ENCODE data around the gene INTS2.
"Not testable (repeated sequence)": the region's sequence is repeated elsewhere in the genome, so short reads cannot be mapped to it uniquely, and the experiment has no call there.

INTS2 gene

DNA sequence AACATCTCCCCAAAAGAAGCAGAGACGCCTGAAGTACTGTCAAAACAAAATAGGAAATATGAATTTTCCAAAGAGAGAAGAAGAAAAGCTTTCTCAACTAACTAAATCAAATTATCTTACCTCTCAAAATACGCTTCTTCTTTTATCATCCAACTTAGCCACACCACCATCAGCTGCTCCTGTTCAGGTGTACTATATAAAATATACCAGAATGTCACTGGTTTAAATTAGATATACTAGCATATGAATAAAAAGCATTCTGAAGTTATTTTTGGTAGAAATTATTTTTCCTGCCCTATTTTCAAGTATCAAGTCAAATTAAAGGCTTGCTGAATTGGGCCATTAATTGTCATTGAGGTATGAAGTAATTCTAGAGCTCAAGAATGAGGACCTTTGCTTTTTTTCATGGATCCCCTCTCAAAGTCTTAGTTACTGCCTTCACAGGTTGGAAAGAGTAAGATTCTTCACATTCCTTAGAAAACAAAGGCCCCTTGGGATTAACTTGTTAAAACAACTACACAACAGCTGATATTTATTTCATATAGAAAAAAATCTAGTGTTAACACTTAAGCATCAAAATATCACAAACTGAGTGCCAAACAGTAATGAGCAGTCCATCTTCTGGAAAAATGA, 30.1 kb downstream of the INTS2 start:
- no peak for DNase-seq (ENCODE audit: low read depth in 2 of 2)

- no peak for DNase-seq (ENCODE audit: low read depth in 2 of 2)
Observed at GRCh38 chr17:61895391-61895790, 32.4 kb downstream of the INTS2 start.

DNA sequence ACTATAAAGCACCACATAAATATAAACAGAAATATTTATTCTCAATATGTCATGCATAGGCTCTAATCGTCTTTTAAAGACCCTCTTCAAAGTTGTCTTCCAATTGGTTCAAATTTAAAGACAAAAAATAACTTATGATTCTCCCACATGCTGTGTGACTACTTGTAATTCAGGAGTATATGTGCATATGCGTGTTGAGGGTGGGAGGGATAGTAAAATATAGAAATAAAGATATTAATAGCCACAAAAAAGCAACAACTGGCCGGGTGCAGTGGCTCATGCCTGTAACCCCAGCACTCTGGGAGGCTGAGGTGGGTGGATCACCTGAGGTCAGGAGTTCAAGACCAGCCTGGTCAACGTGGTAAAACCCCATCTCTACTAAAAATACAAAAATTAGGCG, 33.5 kb downstream of the INTS2 start:
- not testable (repeated sequence) for DNase-seq (ENCODE audit: low read depth in 2 of 2)

DNA sequence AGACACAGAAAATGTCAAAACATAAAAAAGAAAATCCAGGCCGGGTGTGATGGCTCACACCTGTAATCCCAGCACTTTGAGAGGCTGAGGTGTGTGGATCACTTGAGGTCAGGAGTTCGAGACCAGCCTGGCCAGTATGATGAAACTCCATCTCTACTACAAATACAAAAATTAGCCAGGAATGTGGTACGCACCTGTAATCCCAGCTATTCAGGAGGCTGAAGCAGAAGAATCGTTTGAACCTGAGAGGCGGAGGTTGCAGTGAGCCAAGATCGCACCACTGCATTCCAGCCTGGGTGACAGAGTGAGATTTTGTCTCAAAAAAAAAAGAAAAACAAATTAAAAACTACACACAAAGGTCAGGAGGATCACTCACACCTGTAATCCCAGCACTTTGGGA, 40.0 kb downstream of the INTS2 start:
- not testable (repeated sequence) for DNase-seq (ENCODE audit: low read depth in 2 of 2)

GRCh38 chr17:61885865-61886264, 41.9 kb downstream of the INTS2 start:
- DNase-seq (ENCODE audit: low read depth in 2 of 2): not testable (repeated sequence)

GRCh38 chr17:61884864-61885263, 42.9 kb downstream of the INTS2 start:
- DNase-seq (ENCODE audit: low read depth in 2 of 2): no peak

DNA sequence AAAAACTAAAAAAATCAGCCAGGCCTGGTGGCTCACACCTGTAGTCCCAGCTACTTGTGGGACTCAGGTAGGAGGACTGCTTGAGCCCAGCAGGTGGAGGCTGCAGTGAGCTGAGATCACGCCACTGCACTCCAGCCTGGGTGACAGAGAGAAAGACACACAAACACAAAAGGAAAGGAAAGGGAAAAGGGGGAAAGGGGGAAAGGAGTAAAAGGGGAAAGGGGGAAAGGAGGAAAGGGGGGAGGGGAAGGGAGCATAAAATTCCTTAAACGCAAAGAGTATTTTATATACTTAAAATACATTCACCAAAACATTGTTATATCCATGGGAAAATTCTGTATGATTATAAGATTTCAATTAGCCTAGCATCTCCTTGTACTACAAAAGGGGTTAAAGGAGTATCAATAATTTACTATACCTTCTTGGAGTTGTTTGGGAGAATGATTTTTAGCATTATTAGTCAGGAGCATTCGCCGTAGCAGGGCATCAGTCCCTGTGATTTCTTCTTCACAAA, 47.1 kb downstream of the INTS2 start:
- no peak for DNase-seq (ENCODE audit: low read depth in 2 of 2)

DNA sequence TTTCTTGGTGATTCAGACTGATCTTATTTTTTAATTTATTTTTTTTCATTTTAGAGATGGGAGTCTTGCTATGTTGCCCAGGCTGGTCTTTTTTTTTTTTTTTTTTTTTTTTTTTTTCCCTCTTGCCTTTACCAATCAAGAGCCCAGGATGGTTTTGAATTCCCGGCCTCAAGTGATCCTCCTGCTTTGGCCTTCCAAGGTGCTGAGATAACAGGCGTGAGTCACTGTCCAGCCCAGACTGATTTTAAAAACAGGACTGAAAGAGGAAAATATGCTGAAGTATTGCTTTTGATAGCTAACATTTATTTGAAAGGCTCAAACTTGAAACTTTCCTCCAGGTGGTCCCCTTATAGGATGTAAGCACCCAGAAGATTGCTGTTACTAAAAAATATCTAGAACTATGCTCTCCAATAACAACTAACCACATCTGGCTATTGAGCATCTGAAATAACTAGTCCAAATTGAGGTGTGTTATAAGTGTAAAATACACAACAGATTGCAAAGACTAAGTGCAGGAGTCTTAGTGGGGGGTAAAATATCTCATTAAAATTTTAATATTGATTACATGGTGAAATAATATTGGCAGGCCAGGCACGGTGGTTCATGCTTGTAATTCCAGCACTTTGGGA, 48.7 kb downstream of the INTS2 start:
- no peak for DNase-seq (ENCODE audit: low read depth in 2 of 2)

DNA sequence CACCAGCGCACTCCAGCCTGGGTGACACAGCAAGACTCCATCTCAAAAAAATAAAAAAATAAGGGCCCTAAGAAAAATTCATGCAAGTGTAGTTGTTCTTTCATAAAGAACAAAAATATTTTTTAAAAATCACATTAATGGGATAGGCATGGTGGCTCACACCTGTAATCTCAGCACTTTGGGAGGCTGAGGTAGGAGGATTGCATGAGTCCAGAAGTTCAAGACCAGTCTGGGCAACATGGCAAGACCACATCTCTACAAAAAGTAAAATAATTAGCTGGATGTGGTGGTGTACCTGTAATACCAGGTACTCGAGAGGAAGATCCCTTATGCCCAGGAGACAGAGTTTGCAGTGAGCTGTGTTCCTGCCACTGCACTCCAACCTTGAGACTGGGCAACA, 49.3 kb downstream of the INTS2 start:
- DNase-seq (ENCODE audit: low read depth in 2 of 2): no peak

DNA sequence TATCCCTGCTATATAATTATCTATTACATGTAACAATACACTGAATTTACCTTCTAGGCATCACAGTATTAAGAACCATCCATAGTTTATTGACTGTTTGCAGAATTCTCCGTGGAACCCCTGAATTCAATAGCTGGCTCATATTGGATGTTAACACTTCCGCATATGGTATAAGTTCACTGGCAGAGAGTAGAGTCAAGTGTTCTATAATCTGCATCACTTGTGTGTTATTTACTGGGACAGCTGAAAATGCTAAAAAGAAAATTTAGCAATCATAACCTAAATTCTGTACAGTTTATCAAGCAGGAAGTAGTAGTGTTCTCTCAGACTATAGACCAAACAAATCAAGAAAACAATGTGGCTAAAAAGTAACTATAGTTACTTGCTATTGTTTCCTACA, 49.9 kb downstream of the INTS2 start:
- no peak for DNase-seq (ENCODE audit: low read depth in 2 of 2)

- DNase-seq (ENCODE audit: low read depth in 2 of 2): no peak
Observed at GRCh38 chr17:61875804-61876203, 52.0 kb downstream of the INTS2 start.

- DNase-seq (ENCODE audit: low read depth in 2 of 2): no peak
Observed at GRCh38 chr17:61875285-61875684, 52.5 kb downstream of the INTS2 start.

- no peak for DNase-seq (ENCODE audit: low read depth in 2 of 2)
Observed at GRCh38 chr17:61874075-61874474, 53.7 kb downstream of the INTS2 start.

DNA sequence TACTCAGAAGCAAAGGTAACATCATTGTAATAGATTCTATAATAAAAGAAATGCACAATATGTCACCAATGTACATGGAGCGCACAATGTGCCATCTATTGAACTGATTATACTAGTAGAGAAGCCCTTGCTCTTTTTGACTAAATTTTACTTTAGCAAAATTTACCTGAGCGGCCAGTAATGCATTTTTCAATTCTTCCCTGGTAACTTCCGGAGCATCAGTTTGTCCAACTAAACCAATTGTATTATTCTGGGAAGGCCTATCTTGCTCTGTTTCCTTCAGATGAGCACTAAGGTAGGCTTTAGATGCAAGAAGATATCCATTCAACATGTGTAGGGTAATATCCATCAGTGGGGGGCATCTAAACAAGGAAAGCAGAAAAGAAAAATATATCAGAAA, 55.7 kb downstream of the INTS2 start:
- DNase-seq (ENCODE audit: low read depth in 2 of 2): no peak

GRCh38 chr17:61869138-61869537, 58.6 kb downstream of the INTS2 start:
- no peak for DNase-seq (ENCODE audit: low read depth in 2 of 2)

DNA sequence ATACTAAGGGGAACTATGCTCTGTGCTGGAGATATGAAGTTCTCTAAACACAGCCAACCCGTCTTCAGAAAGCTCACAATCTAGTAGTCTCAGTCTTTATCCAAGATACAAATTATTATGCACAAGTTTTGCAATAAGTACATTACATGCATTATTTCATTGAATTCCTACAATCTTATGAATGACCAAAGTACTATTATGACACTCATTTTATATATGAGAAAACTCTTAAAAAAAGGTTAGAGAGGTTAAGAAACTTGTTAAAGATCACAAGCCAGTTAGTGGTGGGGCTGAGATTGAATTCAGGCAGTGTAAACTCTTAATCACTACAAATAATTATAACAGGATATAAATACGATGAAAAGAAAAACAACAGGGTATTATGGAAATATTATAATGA, 59.7 kb downstream of the INTS2 start:
- DNase-seq (ENCODE audit: low read depth in 2 of 2): no peak

DNA sequence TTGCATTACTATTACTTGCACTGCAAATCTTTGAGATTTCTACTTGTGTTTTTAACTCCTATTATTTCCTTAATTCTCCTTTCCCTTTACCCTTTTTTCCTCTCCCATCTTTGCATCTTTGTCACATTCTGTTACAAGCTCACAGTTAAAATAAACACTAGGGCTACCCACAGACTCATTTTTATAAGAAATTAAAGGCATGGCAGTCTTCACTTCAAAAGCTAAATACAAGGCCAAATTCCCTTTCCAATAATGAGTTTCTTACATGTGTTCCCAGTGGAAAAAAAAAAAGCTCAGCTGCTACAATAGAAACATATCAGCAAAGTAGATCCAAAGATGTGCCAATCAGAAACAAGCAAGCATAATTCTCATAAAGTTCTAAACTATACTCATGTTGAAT, 60.7 kb downstream of the INTS2 start:
- DNase-seq (ENCODE audit: low read depth in 2 of 2): no peak

DNA sequence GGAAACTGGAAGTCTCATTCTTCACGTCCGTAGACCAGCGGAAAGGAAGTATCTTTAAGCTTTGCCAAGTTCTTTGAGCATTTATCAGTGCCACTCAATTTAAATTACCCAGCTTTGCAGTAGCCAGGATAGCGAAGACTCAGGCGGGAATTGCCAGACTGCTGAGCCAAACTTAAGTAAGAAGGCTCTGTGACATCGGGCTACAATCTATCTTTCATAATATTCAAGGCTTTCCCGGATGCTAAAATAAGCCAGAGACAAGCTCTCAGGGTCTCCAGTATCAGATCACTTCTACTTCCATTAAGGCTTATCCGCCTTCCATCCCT, 64.0 kb downstream of the INTS2 start:
- no peak for DNase-seq (ENCODE audit: low read depth in 2 of 2)

GRCh38 chr17:61862975-61863800, 64.6 kb downstream of the INTS2 start, which contains the start of gene BRIP1:
Gene BRIP1, minus strand, starts transcription at chr17:61863528. Its CDS starts 1,989 bp downstream, at chr17:61861539.
- DNase-seq (ENCODE audit: low read depth in 2 of 2): peak; percentile 85

DNA sequence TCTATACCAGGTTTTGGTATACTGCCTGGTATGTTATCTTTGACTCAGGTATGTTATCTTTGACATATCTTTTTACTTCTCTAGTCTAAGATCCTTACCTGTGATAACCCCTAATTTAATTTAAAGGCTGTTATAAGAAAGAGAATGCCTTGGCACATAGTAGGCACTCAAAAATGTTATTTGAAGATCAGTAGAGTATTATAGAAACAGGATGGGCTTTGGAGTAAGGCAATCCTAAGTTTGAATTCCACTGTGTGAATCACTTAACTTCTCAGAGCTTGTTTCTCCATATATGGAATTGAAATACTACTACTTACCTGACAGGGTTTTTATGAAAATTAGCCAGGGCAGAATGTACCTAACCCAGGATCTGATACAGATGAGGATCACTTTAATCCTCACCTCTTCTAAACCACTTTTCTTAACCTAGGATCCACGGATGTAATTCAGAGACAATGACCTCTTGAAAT, 65.6 kb downstream of the INTS2 start:
- no peak for DNase-seq (ENCODE audit: low read depth in 2 of 2)

GRCh38 chr17:61860397-61860796, 67.4 kb downstream of the INTS2 start:
- not testable (repeated sequence) for DNase-seq (ENCODE audit: low read depth in 2 of 2)

- DNase-seq (ENCODE audit: low read depth in 2 of 2): no peak
Observed at GRCh38 chr17:61856035-61856434, 71.7 kb downstream of the INTS2 start.

- DNase-seq (ENCODE audit: low read depth in 2 of 2): no peak
Observed at GRCh38 chr17:61852857-61853256, 74.9 kb downstream of the INTS2 start.

All from stimulated activated CD8-positive, alpha-beta memory T cell treated with anti-CD3 and anti-CD28 coated beads, Interleukin-2, amount 100 ng/mL, for 48 hours (primary cell).